Stimulated activated CD8-positive, alpha-beta memory T cell treated with anti-CD3 and anti-CD28 coated beads, Interleukin-7, amount 100 ng/mL, for 4 hours (primary cell): ENCODE data around the gene ADARB1.
"Not testable (repeated sequence)": the region's sequence is repeated elsewhere in the genome, so short reads cannot be mapped to it uniquely, and the experiment has no call there.

Experiments
- DNase-seq, 2 donors: peaks; one replicate each; pipeline ENCODE4 v3.0.0-alpha.2; 2020; ENCODE audit warnings: low read depth in 2 of 2

Gene ADARB1

DNA sequence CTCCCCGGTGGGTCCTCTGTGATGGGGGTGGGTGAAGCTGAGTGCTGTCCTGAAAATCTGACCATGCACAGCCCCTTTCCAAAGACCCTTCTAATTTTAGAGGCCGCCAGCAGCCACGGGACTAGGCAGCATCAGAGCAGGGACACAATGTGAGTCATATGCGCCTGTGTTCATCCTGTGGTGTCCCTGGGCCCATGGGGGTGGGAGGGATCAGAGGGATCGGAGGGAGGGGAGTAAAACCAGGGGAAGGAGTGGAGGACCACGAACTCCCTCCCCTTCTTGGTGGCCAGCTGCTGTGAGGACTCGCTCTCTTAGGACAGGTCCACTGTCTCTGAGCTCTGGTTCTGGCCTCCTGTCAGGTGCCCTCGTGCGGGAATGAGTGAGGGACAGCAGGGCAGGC is 61.5 kb downstream of the ADARB1 start:
- DNase-seq, result no peak

DNA sequence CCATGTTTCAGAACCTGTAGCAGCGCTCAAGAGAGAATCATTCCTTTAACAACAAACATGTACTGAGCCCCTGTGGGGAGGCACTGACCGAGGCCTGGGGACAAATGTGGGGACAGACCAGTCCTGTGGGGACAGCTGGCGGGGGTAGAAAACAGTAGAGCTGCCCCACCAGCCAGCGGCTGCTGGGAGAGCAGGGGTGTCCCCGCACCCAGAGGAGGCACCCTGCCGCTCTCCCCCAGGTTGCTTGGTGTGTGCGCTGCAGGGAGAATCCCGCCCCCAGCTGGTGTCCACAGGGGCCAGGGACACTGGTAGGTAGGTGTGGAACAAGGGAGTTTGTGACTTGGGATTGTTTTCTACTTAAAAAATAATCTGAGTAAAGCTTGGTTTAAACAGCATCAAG is 62.1 kb downstream of the ADARB1 start:
- DNase-seq, result no peak

DNA sequence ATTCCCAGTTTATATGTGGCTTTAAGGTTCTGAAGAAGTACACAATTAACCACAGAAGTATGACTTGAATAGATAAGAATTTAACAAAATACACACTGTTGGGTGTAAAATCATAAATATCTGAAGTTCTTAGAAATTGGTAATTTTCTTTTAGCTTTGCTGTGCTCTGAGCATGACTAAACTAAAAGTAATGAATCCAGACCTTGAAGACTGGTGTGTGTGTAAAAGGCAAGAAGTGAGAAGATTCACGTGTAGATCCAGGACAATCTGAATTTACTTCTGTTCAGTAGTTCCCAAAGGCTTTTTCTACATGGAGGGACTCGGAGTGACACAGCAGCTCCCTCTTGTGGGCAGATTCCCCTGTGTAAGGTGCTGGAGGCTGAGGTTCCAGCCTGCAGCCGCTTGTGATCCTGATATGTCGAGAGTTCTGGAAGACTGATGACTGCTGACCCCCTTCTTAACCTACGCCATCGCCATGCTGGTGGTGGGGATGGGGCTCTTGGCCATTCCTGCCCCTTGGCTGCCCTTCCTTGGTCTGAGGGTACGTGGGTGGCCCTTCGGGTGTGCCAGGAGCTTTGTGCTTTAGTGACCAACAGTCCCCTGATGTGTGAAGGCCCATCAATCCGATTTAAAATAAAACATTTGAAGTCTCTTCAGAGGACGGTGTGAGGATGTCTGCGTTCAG is 62.7 kb downstream of the ADARB1 start:
- peak; percentile 29 to 39 for DNase-seq

DNA sequence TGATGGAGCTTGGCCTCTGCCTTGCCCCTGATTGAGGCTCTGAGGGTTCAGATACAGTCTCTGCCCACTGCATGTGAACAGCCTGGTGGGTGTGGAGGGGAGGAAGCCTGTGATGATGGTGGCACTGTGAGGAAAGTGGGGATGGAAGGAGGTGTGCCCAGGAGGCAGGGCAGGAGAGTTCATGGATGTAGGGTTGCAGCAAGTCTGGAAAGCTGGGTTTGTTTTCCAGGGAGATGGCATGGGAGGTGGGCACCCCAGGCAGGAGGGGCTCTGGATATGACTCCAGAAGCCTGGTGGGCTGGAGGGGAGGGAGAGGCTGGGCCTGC is 63.2 kb downstream of the ADARB1 start:
- no peak for DNase-seq

DNA sequence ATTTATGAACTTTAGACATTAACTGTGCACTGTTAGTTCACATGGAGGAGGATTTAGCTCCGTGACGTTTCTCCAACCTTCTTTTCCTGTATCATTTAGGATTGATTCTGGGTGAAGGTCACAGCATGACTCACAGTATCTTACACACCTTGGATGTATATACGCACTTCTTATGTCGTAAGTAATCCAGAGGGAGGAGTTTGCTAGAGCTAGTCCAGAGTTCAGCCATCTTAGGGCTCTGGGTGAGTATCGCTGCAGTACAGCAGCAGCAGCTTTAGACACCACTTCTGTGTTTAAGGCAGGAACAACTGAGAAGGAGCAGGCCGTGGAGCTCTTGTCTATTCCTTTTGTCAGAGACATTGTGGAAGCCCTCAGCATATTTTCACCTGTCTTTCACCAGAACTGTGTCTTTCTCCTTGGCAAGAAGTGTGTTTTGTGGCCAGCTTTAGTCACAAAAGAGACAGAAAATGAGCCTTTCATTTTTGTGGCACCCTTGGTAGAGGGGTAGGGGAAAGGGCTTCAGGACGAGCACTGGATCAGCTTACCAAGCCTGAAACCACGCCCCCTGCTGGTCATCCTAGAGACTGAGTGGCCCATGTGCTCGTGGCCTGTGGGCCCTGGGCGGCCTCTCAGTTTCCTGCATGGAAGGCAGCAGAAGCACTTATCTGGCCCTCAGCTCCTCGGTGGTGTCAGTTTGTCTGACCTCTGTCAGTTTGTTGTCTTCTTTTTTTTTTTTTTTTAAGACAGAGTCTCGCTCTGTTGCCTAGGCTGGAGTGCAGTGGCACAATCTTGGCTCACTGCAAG is 64.0 kb downstream of the ADARB1 start:
- peak; percentile 43 to 44 for DNase-seq

DNA sequence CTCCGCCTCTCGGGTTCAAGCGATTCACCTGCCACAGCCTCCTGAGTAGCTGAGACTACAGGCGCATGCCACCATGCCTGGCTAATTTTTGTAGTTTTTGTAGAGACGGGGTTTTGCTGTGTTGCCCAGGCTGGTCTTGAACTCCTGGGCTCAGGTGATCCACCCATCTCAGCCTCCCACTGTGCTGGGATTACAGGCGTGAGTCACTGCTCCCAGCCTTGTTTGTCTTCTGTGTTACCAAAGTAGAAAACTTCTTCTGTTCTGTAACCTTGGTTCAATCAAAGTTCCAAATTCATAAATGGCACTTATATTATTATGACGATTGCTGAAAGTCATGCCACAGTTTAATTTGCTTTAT is 64.6 kb downstream of the ADARB1 start:
- not testable (repeated sequence) for DNase-seq

DNA sequence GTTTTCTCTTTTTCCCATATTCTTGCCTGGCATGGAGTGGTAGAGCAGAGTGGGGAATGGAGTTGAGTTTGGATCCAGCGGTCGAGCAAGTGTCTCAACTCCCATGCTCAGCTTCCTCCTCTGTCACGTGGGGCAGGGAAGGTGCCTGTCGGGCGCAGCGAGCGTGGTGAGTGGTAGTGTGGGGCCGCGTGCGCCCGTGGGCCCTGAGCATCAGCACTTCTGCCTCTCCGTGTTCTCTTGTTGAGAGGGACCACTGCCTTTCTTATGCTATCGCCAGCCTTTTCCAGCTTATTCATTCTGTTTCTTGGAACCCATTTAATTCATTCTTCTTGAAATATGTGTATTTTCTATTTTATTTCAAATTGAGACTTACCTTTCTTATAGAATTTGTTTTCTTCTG is 65.1 kb downstream of the ADARB1 start:
- no peak for DNase-seq

DNA sequence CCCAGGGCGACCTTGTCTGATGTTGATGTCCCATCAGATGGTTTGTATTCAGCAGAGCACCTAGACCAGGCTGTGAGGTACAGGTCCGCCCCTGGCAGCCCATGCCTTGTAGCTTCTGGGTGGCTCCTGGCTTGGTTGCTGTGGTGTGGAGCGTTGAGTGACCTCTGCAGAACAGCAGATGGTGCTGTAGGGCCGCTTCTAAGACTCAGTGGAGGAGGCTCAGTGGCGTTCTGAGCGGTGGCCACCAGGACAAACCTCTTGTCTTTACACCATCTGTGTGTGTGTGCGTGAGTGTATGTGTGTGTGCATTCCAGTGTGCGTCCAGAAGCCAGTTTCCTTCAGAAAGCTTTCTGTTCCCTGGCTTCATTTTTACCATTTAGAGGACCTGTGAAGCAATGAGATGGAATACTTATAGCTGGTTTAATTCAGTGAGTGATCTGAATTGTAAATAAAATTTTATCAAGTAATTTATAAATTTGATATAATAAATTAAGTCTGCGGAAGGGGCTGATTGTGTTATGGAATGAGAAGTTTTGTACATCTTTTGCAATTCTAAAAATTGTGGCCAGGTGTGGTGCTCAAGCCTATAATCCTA is 66.1 kb downstream of the ADARB1 start:
- peak; percentile 24 to 34 for DNase-seq

DNA sequence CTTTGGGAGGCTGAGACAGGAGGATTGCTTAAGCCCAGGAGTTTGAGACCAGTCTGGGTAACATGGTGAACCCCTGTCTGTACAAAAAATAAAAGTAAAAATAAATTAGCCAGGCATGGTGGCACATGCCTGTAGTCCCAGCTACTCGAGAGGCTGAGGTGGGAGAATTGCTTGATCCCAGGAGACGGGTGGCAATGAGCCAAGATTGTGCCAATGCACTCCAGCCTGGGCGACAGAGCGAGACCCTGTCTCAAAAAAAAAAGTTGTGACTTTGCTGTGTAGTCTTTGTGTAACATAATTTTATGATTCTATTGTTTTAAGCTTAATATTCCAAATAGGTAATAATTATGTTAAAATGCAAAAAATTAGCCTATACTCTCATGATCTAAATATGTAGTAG is 66.6 kb downstream of the ADARB1 start:
- not testable (repeated sequence) for DNase-seq

DNA sequence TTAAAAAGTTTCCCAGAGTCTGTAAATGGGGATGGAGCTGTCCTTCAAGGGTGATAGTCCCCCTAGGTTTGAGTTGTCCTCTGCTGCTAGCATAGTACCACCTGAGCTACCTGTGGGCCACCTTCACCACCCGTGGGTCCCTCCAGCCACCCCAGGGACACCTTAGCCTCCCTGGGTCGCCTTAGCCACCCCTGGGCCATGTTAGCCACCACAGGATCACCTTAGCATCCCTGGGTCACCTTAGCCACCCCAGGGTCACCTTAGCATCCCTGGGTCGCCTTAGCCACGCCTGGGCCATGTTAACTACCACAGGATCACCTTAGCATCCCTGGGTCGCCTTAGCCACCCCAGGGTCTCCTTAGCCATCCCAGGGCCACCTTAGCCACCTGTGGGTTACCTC is 67.1 kb downstream of the ADARB1 start:
- DNase-seq, result no peak

DNA sequence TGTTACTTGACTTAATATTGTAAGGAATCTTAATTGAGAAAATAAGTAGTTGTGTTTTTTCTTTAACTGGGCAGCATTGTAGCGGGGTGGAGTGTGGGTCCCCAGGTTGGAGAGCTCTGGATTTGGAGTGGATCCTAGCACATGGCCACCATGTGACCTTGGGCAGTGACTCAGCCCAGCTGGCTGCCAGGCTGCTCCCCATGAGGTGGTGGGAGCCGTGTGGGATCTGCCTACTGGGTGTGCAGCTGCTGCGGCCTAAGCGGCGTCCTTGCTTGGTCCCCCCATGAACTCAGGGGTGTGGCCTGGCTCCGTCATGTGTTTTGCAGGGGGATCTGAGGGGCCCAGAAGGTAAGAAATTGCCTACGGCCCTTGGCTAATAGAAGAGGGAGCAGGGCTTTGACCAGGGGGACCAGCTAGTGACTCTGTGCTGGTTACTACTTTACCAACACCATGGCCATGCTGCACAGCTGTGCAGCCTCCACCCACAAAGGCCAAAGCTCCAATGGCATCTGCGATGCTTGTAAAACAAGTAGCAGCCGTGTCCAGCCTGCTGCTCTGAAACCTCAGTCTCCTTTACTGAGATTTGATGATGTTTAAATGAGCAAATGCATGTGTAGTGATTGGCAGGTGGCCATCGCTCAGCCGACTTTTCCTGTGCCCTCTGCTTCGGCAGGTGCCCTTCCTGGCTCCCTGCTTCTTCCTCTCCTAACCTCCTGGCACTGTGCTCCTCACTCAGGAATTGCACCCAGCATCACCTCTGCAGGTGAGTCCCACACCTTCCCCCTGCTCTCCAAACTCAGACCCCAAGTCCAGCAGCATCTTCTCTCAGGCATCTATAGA is 68.3 kb downstream of the ADARB1 start:
- no peak for DNase-seq

DNA sequence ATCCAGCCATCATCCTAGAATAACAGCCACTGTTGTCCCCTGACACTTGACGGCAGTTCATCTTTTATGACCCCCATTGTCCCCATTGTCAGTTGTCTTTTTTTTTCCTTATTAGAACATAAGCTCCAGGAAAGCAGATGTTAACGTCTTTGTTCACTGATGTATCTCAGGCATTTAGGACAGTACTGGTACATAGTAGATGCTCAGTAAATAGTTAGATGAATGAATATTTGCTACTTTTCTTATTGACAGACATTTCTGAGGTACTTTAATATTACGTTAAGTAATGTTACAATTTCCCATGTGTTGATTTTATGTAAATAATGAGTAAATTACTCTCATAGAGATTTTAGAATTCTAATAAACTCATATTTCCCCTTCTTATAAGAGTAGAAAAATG is 69.5 kb downstream of the ADARB1 start:
- no peak for DNase-seq

DNA sequence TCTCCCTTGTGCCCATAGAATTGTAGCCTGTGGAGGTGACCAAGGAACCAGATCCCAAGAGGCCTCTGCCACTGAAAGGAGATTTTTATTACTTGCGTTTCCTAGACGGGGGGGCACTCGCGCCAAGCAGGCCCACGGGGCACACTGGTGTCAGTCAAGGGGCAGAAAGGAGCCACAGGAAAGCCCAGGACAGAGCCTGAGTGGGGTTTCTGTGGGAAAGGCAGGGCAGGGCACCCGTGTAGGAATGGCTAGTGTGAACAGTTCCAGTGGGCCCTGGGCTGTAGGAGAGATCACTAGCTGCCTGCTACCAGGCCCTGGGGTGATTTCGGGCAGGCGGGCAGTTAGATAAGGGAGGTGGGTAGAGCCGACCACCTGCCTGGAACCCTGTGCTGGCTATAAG is 70.8 kb downstream of the ADARB1 start:
- DNase-seq, result no peak

DNA sequence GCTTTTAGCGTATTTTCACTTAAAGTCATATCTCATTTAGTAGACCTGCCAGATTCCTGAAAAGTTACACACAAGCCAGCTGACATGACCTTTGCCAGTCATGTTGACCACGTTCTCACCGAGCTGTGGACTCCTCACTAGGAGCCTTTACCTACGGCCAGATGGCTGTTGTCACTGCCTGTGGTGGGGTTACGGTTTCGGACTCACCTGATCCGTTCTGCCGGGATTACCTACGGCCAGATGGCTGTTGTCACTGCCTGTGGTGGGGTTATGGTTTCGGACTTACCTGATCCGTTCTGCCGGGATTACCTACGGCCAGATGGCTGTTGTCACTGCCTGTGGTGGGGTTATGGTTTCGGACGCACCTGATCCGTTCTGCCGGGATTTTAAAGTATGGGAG is 71.5 kb downstream of the ADARB1 start:
- DNase-seq, result not testable (repeated sequence)

DNA sequence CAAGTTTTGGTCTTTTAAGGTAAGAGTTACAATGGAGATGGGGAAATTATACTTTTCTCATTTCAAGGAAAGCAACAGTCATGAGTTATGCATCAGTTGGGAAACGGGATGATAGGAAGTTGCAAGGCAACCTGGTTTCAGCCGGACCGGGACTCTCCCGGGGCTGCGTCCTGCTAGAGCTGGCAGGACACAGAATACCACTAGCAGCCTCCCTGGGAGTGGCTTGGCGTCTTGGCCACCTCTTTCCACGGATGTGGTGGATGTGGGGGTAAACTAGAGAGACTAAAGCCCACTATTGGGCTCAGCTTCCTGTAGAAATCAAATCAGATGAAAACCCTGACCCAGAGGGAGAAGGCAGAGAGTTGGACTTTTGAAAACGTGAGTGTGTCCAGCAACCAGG is 71.9 kb downstream of the ADARB1 start:
- DNase-seq, result no peak

DNA sequence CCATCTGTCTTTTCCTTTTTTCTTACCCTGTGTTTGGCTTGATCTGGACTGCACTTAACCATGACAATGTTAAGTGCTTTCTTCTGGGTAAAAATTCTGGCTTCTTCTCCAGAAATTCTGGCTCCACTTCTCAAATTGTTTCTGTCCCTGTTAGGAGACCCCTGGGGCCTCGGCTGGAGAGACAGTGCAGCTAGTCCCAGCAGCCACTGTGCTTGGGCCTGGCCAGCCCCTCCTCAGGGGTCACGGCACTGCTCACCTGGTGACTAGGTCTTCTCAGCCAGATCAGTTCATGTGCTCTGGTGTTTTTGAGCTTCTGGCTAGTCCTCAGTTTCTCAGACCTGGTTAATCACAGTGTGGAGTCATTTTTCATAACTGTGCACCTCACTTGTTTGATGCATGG is 72.4 kb downstream of the ADARB1 start:
- DNase-seq, result no peak

DNA sequence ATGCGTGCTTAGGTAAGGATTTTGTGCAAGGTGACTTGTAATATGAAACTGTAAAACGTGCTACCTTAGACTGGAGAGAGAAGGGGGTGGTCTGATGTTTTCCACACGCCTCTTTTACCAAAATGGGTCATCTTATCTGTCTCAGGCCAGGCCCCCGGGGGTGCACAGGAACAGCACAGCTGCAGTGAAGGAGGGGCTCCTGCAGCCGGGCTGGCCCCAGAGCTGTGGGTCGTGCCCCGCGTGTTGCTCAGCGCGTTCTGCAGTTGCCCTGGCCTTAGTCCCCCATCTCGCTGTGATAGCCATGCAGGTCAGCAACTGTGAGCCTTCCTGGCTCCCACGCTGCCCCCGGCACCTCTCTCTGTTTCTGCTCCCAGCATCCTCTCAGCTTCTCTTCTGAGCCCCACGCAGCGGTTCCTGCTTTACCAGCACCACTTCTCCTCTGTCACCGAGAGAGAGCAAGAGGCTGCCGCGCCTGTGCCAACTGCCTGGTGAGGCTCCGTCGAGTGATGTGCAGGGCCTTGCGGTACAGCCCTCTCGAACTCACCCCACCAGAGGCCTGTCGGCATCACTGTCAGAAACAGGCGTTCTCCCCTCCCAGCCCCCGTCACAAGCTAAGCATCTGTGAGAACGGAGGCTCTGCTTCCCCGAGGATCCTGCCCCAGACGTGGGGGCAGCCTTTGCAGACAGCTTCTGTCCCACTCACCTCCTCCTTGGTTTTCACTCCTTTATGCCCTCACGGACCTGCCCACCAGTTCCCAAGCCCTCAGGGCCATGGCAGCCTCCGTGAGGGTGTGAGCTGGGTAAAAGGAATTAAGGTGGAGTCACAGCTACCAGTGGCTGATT is 73.3 kb downstream of the ADARB1 start:
- no peak for DNase-seq

DNA sequence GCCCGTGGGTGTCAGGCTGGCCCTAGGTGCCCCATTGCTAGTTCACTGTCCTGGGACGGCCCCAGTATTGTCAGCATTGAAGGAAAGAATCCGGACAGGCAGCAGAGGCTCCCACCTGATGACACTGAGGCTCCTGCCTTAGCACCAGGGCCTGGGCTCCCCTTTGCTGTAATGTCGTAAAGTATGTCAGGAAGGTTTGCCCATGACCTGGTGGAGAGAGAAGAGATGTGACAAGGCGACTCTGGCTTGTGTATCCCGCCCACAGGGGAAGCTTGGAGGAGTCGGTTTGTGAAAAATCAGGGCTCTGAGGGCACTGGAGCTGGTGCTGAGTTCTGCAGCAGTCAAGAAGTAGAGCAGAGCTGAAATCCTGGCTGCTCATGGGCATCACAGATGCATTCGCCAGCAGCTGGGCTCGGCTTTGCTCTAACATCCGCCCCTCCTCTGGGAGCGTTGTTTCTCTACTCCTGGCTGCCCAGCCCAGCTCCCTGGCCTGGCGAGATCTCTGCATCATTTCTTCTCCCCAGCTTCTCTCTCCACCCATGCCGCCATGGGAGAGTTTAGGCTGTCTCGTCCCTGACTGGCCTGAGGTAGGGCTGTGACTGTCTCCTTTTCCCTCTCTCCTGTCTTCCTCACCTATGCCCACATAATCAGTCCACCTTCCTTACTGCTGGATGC is 74.1 kb downstream of the ADARB1 start:
- DNase-seq, result no peak

DNA sequence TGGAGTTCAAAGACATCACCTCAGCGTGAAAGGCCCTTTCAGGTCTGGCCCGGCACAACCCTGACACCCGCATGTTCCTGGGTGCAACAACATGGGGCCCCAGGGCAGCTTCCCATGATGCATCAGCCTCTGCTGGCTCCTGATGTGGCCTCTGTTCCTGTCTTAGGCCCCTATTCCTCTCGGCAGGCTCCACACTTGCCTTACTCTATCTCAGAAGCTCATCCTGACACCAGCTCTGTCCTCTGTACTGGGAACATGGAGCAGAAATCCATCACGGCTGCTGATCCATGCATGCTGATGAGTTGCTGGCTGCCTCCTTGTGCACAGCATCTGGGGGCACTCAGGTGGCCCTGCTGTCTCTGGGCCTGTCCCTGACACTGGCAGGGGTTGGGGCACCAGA is 74.6 kb downstream of the ADARB1 start:
- DNase-seq, result no peak

DNA sequence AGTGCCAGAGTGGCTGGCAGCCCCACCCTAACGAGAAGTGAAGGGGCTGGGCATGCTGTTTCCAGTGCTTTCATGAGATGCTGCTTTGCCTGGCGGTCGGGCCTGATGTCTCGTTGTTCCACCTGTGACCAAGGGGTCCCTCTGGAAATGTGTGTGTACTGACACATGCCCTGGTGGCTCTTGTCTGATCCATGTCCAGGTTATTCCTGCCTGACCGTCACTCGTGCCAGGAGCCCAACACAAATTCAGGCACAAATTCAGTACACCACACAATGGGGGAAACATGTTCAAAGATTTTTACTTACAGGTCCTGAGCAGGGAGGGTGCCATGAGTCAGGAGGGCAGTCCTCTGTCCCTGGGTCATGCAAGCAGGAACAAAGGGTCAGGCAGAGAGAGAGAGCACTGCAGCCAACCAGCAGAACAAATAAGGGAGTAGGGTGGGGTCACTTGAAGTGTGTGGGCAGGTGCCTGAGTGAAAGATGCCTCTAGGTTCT is 76.3 kb downstream of the ADARB1 start:
- no peak for DNase-seq
